NOMO-1 treated with dmso at 0.1 percent for 144 hours (cell line): ENCODE measurements around the gene CST7.
"Not testable (repeated sequence)": the region's sequence is repeated elsewhere in the genome, so short reads cannot be mapped to it uniquely, and the experiment has no call there.

Source experiments
- DNase-seq: peaks from one replicate; lab custom pipeline; 2025; ENCODE audit not compliant: unreplicated experiment; lab: John Stamatoyannopoulos, UW

CST7 gene

GRCh38 chr20:24929867-24930723 lies 19.0 kb upstream of the CST7 start:
- DNase-seq = not testable (repeated sequence)

- not testable (repeated sequence) for DNase-seq
Measured at GRCh38 chr20:24930724-24931688, 18.1 kb upstream of the CST7 start.

GRCh38 chr20:24931893-24932292 lies 17.2 kb upstream of the CST7 start:
- not testable (repeated sequence) for DNase-seq

- no peak for DNase-seq
Measured at GRCh38 chr20:24933266-24933908, 15.7 kb upstream of the CST7 start.

- no peak for DNase-seq
Measured at GRCh38 chr20:24934101-24934661, 14.9 kb upstream of the CST7 start.

- no peak for DNase-seq
Measured at GRCh38 chr20:24934716-24935115, 14.4 kb upstream of the CST7 start.

GRCh38 chr20:24935140-24935539 lies 13.9 kb upstream of the CST7 start:
- no peak for DNase-seq

- DNase-seq = no peak
Measured at GRCh38 chr20:24935766-24936525, 13.1 kb upstream of the CST7 start.

- no peak for DNase-seq
Measured at GRCh38 chr20:24936526-24937407, 12.3 kb upstream of the CST7 start.

- no peak for DNase-seq
Measured at GRCh38 chr20:24937579-24937978, 11.5 kb upstream of the CST7 start.

GRCh38 chr20:24938498-24938897 lies 10.6 kb upstream of the CST7 start:
- DNase-seq = no peak

- DNase-seq = no peak
Measured at GRCh38 chr20:24939036-24939435, 10.0 kb upstream of the CST7 start.

GRCh38 chr20:24942679-24943078 lies 6.4 kb upstream of the CST7 start:
- DNase-seq = no peak

GRCh38 chr20:24943196-24943595 lies 5.9 kb upstream of the CST7 start:
- no peak for DNase-seq

- no peak for DNase-seq
Measured at GRCh38 chr20:24943731-24944130, 5.3 kb upstream of the CST7 start.

- DNase-seq = not testable (repeated sequence)
Measured at GRCh38 chr20:24946376-24946775, 2.7 kb upstream of the CST7 start.

GRCh38 chr20:24948396-24948938 lies 602 bp upstream of the CST7 start:
- not testable (repeated sequence) for DNase-seq

GRCh38 chr20:24949756-24950127 lies 673 bp downstream of the CST7 start:
- DNase-seq = no peak
